Natural killer cell treated with Interleukin-12 subunit alpha and Interleukin-12 subunit beta and Interleukin-15 and Interleukin-18, amount 100 ng/mL, for 72 hours (primary cell): Measurements from ENCODE around the gene FBXO10. TPM values are rescaled to one million over a fixed set of nuclear protein-coding genes. Genes with fewer than 3 reads are reported as not detected.

Experiments used
- ATAC-seq, 2 donors: fragments of 150-1000 bp; cut with Tn5 transposase in 1 of 2; sonication (Bioruptor Pico), chemical (Tn5 transposase) in 1 of 2; 2 replicates each; pipeline ENCODE4 v1.10.0; 2021
- DNase-seq: peaks from one replicate; pipeline ENCODE4 v3.0.0; 2022; ENCODE audit warnings: low spot score
- H3K27ac Mint-ChIP-seq, 2 donors: 1 replicate in 1 of 2; 2 replicates in 1 of 2; pipeline ENCODE4 v1.8.0; 2022; ENCODE audit warnings: mixed read lengths in 2 of 2, mild to moderate bottlenecking in 1 of 2, moderate library complexity in 1 of 2
- H3K27me3 Mint-ChIP-seq, 2 donors: 1 replicate in 1 of 2; 2 replicates in 1 of 2; pipeline ENCODE4 v1.8.0; 2022; ENCODE audit warnings: mixed read lengths in 2 of 2
- H3K36me3 Mint-ChIP-seq: one replicate; pipeline ENCODE4 v1.8.0; 2022; ENCODE audit warnings: mixed read lengths
- H3K4me1 Mint-ChIP-seq, 2 donors: 1 replicate in 1 of 2; 2 replicates in 1 of 2; pipeline ENCODE4 v1.8.0; 2022; ENCODE audit warnings: low read depth in 2 of 2, mixed read lengths in 2 of 2, mild to moderate bottlenecking in 1 of 2
- H3K4me3 Mint-ChIP-seq: one replicate; pipeline ENCODE4 v1.8.0; 2022; ENCODE audit warnings: mixed read lengths
- H3K9me3 Mint-ChIP-seq: 2 replicates; pipeline ENCODE4 v1.8.0; 2022; ENCODE audit warnings: mixed read lengths
- total RNA-seq, 2 donors: library from RNA; stranded (reverse); gene quantifications; one replicate each; pipeline ENCODE4 v1.2.3, GENCODE V29; 2022

Gene FBXO10, protein sequence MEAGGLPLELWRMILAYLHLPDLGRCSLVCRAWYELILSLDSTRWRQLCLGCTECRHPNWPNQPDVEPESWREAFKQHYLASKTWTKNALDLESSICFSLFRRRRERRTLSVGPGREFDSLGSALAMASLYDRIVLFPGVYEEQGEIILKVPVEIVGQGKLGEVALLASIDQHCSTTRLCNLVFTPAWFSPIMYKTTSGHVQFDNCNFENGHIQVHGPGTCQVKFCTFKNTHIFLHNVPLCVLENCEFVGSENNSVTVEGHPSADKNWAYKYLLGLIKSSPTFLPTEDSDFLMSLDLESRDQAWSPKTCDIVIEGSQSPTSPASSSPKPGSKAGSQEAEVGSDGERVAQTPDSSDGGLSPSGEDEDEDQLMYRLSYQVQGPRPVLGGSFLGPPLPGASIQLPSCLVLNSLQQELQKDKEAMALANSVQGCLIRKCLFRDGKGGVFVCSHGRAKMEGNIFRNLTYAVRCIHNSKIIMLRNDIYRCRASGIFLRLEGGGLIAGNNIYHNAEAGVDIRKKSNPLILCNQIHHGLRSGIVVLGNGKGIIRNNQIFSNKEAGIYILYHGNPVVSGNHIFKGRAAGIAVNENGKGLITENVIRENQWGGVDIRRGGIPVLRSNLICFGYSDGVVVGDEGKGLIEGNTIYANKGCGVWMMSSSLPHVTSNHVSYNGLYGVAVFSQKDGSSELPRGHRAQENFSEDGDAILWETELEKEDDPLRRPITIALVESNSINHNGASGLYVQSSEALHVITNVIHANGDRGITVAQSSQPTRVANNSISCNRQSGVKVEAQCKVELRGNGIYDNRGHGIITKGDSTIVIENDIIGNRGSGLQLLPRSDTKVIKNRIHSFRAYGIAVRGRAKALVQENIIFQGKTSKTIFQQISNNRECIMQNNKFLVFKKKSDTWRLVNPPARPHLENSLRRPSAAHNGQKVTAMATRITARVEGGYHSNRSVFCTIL
- total RNA-seq = 1 to 10 TPM; 4.3 to 8.7 TPM

DNA sequence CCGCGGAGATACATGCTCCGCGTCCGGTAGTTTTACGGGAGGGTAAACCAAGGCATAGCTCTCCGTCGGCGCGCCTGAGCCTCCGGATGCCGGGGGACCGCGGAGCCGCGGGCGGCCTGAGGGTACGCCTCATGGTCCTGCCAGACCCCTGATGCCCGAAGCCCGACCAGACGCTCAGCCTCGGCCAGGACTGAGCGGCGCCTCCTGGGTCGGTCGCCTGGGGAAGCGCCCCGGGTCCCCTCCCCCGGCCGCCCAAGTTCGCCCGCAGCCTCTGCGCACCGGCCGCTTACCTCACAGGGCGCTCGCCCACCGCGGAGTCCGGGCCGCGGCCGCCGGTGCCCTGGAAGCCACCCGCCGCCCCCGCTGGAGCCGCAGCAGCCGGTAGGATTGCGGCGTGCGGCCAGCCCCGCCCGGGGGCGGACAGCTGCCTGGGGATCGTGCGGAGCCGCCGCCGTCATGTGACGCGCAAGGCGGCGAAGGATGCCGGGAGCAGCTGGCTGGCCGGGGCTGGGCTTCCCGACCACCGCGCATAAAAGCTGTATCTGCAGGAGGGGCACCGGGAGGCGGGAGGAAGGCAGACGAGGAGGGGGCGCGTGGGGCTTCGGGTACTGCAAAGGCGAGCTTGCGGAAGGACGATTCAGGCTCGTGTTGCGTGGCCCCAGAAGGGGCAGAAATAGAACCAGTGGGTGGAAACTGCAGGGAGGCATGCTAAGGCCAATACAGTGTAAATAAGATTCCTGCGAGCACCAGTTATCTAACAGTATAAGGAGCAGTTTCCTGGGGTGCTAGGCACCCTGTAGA is at the start of gene FBXO10:
Gene FBXO10, minus strand, starts transcription at position 460 of the 801 bp plus-strand sequence. CDS start 34,612 bp downstream, outside the sequence.
- peak; percentile 87 to 90 for ATAC-seq
- no peaks in the 10 kb centered on the region for H3K27me3 Mint-ChIP-seq
- peaks cover 20 to 24% of the 10 kb centered on the region in 2 donors for H3K4me1 Mint-ChIP-seq
- H3K9me3 Mint-ChIP-seq = no peaks in the 10 kb centered on the region
- DNase-seq = peak; percentile 67
- peak within 1 kb of the TSS; percentile 83 for H3K4me3 Mint-ChIP-seq
- peak within 1 kb of the TSS in 1 of 2 donors; percentile 54 for H3K27ac Mint-ChIP-seq
- peaks cover 4% of the 10 kb centered on the region for H3K36me3 Mint-ChIP-seq

DNA sequence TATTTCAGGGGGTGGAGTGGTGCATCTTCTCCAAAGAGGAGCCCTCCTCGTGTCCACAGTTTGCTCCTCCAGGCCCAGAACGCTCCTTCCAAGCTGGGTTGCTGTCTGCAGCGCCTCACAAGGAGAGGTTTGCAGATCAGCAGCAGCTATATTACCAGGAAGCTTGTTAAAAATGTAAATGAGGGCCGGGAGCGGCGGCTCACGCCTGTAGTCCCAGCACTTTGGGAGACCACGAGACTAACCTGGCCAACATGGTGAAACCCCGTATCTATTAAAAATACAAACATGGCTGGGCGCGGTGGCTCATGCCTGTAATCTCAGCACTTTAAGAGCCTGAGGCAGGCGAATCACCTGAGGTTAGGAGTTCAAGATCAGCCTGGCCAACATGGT is 49.6 kb upstream of the FBXO10 start:
- DNase-seq = no peak
- Mint-ChIP-seq H3K4me3 (no peak overlapping the region), H3K36me3 (no peaks in the 10 kb centered on the region), H3K27ac (no peak overlapping the region), H3K9me3 (no peaks in the 10 kb centered on the region), H3K4me1 (no peaks in the 10 kb centered on the region), H3K27me3 (peaks cover 0 to 9% of the 10 kb centered on the region in 2 donors)
- no peak for ATAC-seq

DNA sequence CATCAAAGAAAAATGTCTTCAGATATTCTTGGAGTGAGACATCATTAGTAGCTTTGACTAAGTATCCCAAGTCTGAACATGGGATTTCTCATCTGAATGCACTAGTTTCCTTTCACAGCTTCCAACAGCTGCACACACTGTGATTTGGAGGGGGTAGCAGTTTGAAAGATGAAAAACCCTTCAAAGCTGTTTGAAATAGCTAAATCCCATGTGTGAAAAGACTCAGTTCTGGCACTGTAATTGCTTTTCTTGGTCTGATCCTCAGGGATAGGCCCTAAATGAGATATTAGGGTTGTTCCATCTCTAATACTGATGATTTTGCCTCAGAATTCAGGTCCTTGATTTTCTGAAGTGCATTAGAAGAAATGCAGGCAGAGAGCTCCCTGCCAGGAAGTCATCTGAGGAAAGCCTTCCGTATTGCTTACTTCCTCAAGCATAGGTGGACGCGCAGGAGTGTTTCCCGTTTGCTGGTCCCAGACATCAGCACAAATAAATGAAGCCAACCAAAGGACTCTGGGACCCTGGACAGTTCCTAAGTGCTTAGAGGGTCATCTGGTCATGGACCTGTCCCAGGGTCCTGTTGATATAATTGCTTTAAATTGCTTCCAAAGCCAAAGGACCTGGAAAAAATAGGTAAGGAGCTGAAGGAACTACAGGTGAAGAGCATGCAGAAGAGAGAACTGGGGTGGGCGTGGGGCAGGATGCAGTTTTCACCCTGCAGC is 49.0 kb upstream of the FBXO10 start:
- Mint-ChIP-seq H3K36me3 (no peaks in the 10 kb centered on the region), H3K27me3 (peaks cover 0 to 8% of the 10 kb centered on the region in 2 donors), H3K4me3 (no peak overlapping the region), H3K27ac (no peak overlapping the region), H3K4me1 (no peaks in the 10 kb centered on the region), H3K9me3 (no peaks in the 10 kb centered on the region)
- ATAC-seq = no peak
- DNase-seq = no peak

DNA sequence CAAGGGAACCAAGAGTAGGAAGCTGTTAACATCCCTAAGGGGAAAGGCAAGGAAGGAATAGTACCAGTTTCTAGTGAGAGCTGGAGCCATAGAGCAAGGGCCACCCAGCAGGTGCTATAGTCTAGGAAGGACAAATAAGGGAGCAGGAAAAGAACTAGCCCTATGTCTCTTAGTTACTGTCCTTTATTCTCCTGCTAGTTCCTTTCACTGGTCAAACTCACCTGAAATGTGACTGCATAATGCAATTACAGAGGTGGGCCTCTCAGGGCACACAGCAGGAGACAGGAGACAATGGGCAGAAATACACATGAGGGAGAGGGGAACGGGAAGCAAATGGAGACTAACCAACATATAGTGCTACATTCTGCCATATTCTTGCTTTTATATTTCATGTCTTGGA is 47.9 kb upstream of the FBXO10 start:
- no peak for ATAC-seq
- Mint-ChIP-seq H3K9me3 (no peaks in the 10 kb centered on the region), H3K36me3 (no peaks in the 10 kb centered on the region), H3K27ac (no peak overlapping the region), H3K4me3 (no peak overlapping the region), H3K4me1 (no peaks in the 10 kb centered on the region), H3K27me3 (peaks cover 1 to 8% of the 10 kb centered on the region in 2 donors)
- no peak for DNase-seq

DNA sequence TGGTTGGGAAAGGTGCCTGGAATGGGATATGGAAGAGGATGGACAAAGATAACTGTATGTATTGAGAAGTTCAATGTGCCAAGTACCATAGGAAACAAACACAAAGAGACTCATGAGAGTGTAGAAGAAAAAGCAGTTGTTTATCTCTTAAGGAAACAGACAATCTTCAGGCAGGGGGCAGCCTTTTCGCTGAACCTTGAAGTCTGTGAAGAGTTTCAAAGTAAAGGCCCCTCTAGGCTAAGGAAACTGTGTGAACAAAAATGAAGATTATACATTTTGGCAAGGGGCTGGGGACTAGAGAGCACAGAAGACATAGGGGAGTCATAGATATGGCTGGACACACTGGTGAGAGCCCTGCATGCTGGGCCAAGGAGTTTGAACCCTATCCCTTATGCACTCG is 47.1 kb upstream of the FBXO10 start:
- Mint-ChIP-seq H3K36me3 (no peaks in the 10 kb centered on the region), H3K9me3 (no peaks in the 10 kb centered on the region), H3K4me3 (no peak overlapping the region), H3K27ac (no peak overlapping the region), H3K27me3 (peaks cover 9 to 12% of the 10 kb centered on the region in 2 donors), H3K4me1 (no peaks in the 10 kb centered on the region)
- DNase-seq (no peak), ATAC-seq (no peak)

DNA sequence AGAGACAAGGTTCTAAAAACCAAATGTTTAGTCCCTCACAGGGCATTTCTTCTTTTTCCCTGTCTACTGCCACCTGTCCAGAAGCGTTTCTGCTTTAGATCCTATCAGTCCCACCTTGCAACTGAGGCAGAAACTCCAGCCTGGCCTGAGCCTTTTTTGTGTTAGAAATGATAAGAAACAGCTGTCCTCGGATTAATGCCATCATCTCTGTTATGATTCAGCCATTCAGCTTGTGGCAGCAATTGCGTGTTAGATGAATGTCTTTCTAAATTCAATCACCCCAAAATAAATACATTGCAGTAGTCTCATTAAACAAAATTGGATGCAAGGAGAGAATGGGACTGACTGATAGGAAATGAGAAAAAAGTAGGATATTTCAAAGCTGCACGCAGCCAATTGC is 46.3 kb upstream of the FBXO10 start:
- Mint-ChIP-seq H3K4me3 (no peak overlapping the region), H3K36me3 (no peaks in the 10 kb centered on the region), H3K4me1 (no peaks in the 10 kb centered on the region), H3K9me3 (no peaks in the 10 kb centered on the region), H3K27ac (no peak overlapping the region), H3K27me3 (peaks cover 10% of the 10 kb centered on the region in 2 donors)
- ATAC-seq = no peak
- no peak for DNase-seq

DNA sequence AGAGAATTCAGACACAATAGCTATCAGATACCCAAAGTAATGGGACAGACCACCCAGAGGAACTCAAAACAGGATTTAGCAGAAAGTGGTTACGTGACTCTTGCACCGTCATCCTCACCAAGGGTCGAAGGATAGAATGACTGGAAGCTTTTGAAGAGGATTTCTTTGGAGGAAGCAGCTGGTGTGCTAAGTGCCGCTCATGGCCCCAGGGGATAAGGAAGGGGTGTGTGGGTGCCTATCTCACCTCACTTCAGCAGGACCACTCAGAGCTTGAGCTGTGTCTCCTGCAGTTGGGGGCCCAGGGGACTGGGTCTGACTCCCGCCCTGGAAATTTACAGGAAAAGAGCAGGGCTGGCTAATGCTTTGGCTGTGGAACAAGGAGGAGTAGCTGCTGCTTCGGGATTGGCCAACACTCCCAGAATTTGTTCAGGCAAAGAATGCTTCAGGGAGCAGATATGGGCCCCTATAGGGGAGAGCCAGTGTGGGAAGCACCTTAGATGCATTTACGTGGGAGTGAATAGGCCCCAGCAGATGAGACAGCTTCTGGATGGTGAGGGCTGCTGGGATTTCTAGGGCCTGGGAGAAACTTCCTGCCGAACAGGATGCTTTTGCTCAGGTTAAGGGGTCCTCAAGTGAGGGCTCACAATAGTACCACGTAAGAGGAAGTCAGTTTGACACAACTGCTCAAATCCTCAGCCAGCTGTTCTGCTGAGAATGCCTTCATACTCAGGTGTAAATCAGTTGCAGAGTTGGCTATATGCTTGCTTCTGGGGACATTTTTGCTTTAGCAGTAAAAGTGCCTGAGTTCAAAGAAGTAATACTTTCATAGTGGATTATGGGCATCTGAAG is 45.3 kb upstream of the FBXO10 start:
- ATAC-seq = peak in 1 of 2 donors; percentile 28
- Mint-ChIP-seq H3K36me3 (no peaks in the 10 kb centered on the region), H3K27me3 (peaks cover 7 to 10% of the 10 kb centered on the region in 2 donors), H3K4me3 (no peak overlapping the region), H3K4me1 (no peaks in the 10 kb centered on the region), H3K9me3 (no peaks in the 10 kb centered on the region), H3K27ac (no peak overlapping the region)
- no peak for DNase-seq

DNA sequence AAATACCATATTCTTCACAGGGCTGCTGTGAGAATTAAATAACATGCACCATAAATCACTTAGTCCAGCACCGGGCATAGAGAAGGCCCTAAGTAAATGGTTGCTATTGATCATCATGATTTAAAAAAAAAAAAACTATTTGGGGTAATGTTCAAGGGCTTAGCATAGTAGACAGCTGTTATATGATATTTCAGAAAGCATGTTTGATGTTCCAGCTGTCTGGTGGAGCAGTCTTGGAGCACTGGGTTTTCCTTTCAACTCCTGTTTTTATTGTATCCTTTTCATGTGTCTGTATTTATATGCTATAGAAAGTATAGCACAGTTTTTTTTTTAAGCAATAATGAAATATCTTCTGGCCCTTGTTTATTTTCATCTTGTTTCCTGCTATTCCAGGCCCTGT is 44.2 kb upstream of the FBXO10 start:
- Mint-ChIP-seq H3K4me3 (no peak overlapping the region), H3K4me1 (no peaks in the 10 kb centered on the region), H3K9me3 (no peaks in the 10 kb centered on the region), H3K36me3 (no peaks in the 10 kb centered on the region), H3K27me3 (peaks cover 7 to 10% of the 10 kb centered on the region in 2 donors), H3K27ac (no peak overlapping the region)
- ATAC-seq (no peak), DNase-seq (no peak)

DNA sequence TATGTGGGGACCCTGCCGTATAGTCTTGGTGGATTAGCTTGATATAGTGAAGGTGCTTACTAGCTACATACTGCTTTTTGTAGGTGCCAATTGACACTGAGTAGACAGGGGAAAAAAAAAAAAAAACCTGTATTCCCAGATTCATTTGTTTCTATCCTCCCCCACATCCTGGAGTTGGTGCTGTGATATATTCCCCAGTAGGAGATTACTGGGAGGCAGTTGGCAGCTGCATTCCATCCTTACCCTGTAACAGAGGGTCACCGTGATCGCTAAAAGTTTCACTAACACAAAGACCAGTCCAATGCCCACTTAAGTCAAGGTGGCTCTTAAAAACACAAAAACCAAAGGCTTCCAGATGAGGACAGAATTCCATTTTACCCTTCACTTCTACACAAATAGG is 43.6 kb upstream of the FBXO10 start:
- no peak overlapping the region for H3K27ac Mint-ChIP-seq
- H3K36me3 Mint-ChIP-seq = no peaks in the 10 kb centered on the region
- DNase-seq = no peak
- peaks cover 7 to 10% of the 10 kb centered on the region in 2 donors for H3K27me3 Mint-ChIP-seq
- no peak overlapping the region for H3K4me3 Mint-ChIP-seq
- H3K4me1 Mint-ChIP-seq = no peaks in the 10 kb centered on the region
- ATAC-seq = no peak
- no peaks in the 10 kb centered on the region for H3K9me3 Mint-ChIP-seq

DNA sequence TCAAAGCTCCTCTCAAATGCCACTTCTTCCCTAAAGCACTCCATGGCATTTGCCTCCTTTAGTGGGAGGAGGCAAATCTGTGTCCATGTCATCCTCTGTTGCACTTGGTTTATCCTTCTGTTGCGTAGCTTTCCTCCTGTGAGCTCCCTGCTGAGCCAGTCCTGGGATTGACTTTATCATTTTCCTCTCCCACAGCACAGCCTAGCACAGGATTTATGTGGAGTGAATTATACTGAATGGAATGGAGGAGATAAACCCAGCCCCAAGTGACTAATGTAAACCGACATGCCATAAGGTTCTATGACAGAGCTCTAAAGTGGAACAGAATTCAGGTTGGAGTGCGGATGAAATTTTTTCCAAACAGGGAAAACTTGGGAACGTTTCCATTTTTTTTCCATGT is 42.6 kb upstream of the FBXO10 start:
- ATAC-seq (no peak), DNase-seq (no peak)
- Mint-ChIP-seq H3K27ac (no peak overlapping the region), H3K9me3 (no peaks in the 10 kb centered on the region), H3K27me3 (peaks cover 10 to 15% of the 10 kb centered on the region in 2 donors), H3K4me1 (no peaks in the 10 kb centered on the region), H3K36me3 (no peaks in the 10 kb centered on the region), H3K4me3 (no peak overlapping the region)

DNA sequence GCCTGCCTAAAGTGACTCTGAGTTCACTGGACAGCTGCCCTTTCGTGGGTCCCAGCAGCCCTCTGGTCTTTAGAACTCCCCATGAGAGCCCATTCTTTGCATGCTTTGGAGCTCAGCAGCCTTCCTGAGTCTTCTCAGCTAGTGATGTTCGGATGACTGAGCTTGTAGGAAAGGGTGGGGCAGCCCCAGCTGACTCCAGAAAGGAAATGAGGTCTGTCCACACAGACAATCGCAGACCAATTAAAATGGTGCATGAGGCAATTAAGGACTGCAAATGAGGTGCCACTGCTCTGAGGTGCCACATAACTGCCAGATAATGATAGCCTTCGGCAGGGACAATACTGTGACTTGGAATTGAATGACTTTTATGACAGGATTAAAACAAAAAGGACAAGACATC is 41.7 kb upstream of the FBXO10 start:
- H3K27me3 Mint-ChIP-seq = peaks cover 8 to 17% of the 10 kb centered on the region in 2 donors
- H3K4me3 Mint-ChIP-seq = no peak overlapping the region
- H3K4me1 Mint-ChIP-seq = no peaks in the 10 kb centered on the region
- ATAC-seq (no peak), DNase-seq (no peak)
- H3K9me3 Mint-ChIP-seq = no peaks in the 10 kb centered on the region
- no peaks in the 10 kb centered on the region for H3K36me3 Mint-ChIP-seq
- H3K27ac Mint-ChIP-seq = no peak overlapping the region

DNA sequence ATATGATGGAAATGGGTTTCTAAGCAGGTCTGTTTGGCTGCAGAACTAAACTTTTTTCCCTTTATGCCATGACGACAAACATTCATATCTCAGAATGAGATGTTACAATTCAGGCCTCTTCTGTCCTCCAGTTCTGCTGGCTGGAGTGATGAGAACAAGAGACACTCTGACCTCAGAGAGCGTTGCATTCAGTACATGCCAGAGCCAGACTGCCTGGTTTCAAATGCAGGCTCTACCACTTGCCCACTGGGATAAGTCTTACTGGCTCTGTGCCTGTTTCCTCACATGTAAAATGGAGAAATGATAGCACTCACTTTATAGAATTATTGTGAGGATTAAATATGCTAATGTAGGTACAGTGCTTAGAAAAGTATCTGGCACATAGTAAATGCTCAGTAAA is 41.0 kb upstream of the FBXO10 start:
- Mint-ChIP-seq H3K4me3 (no peak overlapping the region), H3K9me3 (no peaks in the 10 kb centered on the region), H3K4me1 (no peaks in the 10 kb centered on the region), H3K36me3 (no peaks in the 10 kb centered on the region), H3K27ac (no peak overlapping the region), H3K27me3 (peaks cover 10 to 17% of the 10 kb centered on the region in 2 donors)
- no peak for DNase-seq
- ATAC-seq = no peak
